Hypothalamus (tissue), 51 donors: ENCODE results near the gene CORO1C.
"Not testable (repeated sequence)": the region's sequence is repeated elsewhere in the genome, so short reads cannot be mapped to it uniquely, and the experiment has no call there.

ENCODE experiments used
- DNase-seq, 51 donors: peaks; one replicate each; lab custom pipeline; 2025; lab: John Stamatoyannopoulos, UW

CORO1C gene

DNA sequence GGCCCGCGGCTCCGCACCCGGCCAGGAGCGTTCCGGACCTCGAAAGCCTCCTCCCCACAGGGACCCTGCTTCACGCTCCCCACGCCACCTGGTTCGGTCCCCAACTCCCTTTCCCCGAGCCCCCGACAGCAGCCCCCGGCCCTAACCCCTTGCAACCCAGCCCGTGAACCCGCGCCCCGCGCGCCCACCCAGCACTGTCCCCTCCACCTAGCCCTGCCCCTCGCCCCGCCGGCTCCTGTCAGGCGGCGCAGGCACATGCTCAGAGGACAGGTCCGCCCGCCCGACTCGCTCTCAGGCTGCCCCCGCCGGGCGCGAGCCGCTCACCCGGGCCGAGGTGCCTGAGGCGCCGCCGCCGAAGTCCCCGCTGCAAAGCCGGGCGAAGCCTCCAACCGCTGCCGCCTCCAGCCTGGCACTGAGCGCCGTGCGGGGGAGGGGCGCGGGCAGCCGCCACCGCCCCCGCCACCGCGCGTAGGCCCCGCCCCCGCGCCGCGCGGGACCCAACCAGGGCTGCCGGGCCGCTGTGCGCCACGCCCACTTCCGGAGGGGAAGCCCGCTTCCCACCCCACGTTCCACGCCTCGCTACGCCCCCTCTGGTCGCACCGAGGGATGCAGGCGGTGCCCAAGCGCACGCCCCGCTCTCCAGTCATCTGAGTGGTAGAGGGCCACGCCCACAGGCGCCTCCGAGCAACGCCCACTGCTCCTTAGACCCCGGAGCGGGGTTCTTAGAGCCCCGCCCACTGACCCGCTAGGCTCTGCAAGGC is at the start of gene CORO1C:
TSS of gene CORO1C (minus strand) at position 414 of the 761 bp plus-strand sequence. CDS start 30,200 bp downstream, outside the sequence.
- DNase-seq: peak; percentile 79 to 98 (median 91)

DNA sequence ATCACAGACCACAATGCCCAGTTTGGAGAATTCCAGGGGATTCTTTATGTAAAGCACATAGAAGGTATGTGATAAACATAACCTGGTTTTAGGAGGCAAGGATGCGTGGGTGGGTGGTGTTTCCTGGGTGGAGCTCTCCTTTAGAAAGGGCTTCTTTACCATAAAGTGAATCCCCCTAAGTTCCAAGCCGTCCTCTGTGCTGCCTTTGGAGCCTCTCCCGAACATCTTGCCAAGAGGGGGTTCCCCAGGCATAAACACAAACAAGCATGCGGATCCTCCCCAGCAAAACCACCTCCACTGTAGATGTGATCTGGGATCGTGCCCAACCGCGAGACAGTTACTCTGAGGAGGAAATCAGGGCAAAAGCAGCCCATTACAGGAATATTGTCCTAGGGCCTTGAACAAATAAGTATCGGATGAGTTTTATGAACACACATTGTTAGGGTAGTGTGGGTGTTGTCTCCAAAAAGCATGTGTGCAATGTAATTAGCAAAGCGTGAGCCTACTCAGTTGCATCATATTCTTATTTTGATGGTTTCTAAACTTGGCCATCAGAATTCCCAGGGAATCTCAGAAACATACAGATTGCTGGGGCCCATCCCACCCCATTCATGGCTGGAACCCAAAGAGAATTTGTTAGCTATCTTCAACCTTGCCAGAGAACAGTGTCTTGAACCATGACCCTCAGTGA is 48.8 kb upstream of the CORO1C start:
- no peak for DNase-seq

DNA sequence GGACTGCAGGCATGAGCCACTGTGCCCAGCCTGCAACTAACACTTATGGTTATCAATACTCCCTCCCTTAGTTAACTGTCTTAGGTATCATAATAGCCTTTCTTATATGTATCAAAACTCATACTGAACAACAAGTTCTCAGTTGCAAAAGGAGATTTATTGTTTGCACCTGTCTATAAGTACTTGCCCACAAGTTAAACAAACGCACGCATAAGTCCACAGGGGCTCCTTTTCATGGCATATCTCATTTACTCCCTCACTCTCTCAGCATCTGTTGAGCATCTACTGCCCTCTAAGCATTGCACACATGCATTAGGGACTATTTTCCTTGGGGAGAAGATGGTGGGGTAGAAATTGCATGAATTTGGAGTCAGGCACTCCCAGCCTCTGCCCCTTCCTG is 46.7 kb upstream of the CORO1C start:
- DNase-seq: no peak

GRCh38 chr12:108777156-108777555 is 45.8 kb upstream of the CORO1C start:
- no peak for DNase-seq

DNA sequence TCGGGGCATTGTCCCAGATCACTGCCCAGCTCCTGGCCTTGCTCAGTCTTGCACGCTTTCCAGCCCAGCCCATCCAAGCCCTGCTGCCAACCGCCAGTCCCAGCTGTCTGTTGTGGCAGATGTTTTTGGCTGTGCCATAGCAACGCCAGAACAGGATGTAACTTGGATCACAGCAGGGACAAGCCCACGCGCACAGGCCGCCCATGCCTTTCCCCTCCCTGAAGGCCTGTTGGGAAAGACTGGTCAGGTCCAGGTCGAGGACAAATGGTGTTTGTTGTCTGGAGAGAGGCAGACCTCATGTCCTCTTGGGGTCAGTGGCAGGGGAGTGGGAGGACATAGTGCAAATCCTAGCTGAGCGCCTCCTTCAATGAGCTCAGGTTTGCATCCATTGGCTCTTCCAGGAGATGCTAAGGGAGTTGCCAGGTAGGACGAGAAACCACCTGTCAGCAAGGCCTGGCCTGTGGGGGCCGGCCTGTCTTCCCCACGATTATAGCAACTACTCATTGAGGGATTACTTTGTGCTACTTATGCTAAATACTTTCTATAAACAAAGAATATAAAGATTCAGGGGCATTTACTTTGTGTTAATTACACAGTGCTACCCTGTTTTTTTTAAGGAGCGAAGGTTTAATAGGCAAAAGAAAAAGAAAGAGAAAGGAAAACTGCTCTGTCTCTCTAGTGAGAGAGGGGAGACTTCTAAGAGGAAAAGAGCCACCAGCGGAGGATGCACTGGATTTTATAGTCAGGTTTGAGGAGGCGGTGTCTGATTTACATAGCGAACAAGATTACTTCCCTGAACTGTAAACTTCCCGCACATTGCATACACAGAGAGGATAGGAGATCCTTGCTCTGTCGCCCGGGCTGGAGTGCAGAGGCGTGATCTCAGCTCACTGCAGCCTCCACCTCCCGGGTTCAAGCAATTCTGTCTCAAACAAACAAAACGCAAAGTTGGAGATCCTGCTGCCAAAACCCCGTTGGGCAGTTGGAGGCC is 42.8 kb upstream of the CORO1C start:
- DNase-seq: peak in 41 of 51 donors; percentile 5 to 78 (median 23)

DNA sequence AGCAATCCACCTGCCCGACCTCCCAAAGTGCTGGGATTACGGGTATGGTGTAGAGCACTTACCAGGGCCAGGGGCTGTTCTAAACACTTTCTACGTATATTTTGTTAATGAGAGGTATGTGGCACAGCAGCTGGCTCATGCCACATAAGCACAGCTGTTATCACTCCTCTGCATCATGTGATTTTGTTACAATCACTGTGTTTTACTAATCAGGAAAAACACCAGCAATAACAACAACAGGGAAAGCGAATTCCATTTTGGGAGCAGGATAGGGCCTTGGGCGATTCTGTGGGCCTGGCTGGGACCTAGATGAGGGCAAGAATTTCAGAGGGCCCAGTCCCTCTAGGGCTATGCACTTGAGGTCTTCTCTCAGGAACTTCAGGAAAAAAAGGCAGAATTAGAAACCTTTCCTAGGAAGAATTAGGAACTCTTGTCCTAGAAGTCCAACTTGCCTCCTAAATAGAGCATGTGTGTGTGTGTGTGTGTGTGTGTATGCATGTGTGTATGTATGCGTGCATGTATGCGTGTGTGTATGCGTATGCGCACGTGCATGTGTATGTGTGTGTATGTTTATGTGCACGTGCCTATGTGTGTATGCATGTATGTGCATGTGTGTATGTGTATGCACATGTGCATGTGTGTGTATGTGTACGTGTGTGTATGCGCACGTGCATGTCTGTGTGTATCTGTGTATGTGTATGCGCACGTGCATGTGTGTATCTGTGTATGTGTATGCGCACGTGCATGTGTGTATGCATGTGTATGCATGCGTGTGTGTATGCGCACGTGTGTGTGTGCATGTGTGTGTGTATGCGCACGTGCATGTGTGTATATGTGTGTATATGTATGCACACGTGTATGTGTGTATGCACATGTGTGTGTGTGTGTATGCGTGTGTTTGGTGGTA is 41.8 kb upstream of the CORO1C start:
- DNase-seq: no peak

- DNase-seq: no peak
Observed at GRCh38 chr12:108772247-108772646, 40.9 kb upstream of the CORO1C start.

DNA sequence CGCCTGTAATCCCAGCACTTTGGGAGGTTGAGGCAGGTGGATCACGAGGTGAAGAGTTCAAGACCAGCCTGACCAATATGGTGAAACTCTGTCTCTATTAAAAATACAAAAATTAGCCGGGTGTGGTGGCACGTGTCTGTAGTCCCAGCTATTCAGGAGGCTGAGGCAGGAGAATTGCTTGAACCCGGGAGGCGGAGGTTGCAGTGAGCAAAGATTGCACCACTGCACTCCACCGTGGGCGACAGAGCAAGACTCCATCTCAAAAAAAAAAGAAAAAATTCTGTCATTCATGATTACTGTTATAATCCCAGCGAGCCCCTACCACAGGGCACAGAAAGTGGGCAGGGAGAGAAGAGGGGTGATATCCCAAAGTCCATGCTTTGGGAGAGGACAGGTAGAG is 40.5 kb upstream of the CORO1C start:
- DNase-seq: not testable (repeated sequence)

DNA sequence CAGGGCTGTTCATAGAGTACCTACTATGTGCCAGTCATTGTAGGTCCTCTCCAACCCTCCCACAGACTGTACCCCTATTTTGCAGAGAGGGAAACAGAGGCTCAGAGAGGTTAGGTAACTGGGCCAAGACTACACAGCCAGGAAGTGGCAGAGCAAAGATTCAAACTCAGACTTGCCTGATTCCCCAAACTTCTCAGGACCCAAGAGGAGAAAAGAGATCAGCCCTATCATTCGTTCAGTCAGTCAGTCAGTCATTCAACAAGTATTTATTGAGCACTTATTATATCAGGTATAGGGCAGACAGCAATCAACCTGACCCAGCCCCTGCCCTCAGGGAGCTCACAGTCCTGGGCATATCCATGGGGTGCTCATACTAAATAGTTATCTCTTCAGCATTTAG is 39.6 kb upstream of the CORO1C start:
- no peak for DNase-seq

- DNase-seq: no peak
Observed at GRCh38 chr12:108770269-108770829, 39.0 kb upstream of the CORO1C start.

- DNase-seq: peak in 2 of 51 donors; percentile 7 to 15
Observed at GRCh38 chr12:108768591-108769500, 37.5 kb upstream of the CORO1C start.

- DNase-seq: no peak
Observed at GRCh38 chr12:108766294-108766693, 35.0 kb upstream of the CORO1C start.

DNA sequence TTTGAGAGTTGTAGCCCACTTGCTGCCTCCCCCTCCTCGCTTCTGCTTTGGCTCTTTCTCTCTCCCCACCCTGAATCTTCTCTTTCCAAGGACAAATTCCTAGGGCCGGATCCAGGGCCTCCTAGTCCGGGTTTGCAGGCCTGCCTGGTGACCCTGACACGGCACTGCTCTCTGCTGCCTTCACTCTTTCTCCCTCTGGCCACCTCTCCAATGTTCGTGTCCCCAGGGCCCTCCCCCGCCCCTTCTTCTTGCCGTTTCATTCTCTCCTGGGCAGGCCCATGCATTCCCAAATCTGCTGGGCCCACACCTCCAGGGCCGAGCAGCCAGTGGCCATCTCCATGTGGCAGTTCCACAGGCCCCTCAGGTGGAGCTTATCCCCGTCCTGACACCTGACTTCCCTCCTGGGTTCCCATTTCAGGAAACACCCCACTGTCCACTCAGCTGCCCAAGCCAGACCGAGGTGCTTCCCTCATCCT is 34.0 kb upstream of the CORO1C start:
- DNase-seq: no peak

- no peak for DNase-seq
Observed at GRCh38 chr12:108764540-108765288, 33.4 kb upstream of the CORO1C start.

DNA sequence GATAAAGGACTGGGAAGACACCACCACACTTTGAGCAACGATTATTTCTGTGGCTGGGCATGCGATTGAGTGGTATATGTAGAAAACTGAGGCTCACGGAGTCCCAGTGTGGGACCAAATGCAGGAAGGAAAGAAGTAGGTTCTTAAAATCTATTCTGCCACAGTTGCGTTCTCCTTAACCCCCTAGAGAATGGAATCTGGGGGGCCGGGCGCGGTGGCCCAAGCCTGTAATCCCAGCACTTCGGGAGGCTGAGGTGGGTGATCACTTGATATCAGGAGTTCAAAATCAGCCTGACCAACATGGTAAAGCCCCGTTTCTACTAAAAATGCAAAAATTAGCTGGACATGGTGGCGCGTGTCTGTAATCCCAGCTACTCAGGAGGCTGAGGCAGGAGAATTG is 29.9 kb upstream of the CORO1C start:
- DNase-seq: no peak

DNA sequence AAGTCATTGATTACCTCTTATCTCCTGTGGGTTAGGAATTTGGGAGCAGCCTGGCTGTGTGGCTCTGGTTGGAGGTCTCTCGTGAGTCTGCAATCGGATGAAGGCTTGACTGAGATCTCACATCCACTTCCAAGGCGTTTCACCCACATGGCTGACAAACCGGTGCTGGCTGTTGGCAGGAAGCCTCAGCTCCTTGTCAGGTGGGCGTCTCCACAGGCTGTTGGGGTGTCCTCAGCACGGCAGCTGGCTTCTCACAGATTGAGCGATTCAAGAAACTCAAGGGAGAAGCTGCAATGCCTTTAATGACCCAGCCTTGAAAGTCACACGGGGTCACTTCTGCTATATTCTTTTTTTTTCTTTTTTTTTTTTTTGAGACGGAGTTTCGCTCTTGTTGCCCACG is 28.6 kb upstream of the CORO1C start:
- peak in 1 of 51 donors; percentile 52 for DNase-seq

GRCh38 chr12:108757856-108758255 is 26.5 kb upstream of the CORO1C start:
- no peak for DNase-seq

GRCh38 chr12:108756421-108756820 is 25.1 kb upstream of the CORO1C start:
- no peak for DNase-seq
